ENCODE measurements around the gene LONP2. TPM values are rescaled to one million over a fixed set of nuclear protein-coding genes. Genes with fewer than 3 reads are reported as not detected.
"Not testable (repeated sequence)": the region's sequence is repeated elsewhere in the genome, so short reads cannot be mapped to it uniquely, and the experiment has no call there.

LONP2 gene
- total RNA-seq, 1 experiment from 2014 or later = 55.6 TPM

DNA sequence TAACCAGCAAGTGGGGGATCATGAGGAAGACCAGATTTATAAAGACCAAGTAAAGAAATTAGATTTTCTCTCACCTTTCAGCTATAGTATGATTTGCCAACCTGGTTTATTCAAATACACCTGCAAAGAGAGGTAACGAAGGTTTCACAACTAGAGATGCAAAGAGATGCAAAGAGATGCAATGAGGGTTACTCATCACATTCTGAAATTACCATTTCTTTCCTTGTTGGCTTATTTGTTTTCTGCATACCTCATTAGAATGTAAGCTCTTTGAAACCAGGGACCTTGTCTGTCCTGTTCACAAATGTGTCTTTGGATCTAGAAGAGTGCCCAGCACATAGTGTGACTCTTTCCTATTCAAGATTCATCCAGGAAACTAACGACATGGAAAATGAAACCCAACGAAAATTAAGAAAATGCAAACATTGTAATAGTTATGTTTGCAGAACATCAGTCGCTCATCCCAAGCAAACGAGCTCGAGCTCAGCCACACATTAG is 9.0 kb upstream of the LONP2 start:
- no peaks in the 10 kb centered on the region for H3K4me1 Mint-ChIP-seq (ENCODE audit: insufficient read depth, unreplicated experiment)
- no peaks in the 10 kb centered on the region for H3K27me3 Mint-ChIP-seq (ENCODE audit: insufficient read depth, unreplicated experiment)
- no peaks in the 10 kb centered on the region for H3K36me3 Mint-ChIP-seq (ENCODE audit: insufficient read depth, unreplicated experiment)
- TF ChIP-seq CTCF (IDR thresholded peaks at IDR 0.05; ENCODE audit: unreplicated experiment) = no peak
- intact Hi-C loops (cut with micrococcal nuclease) = no loop called here
- CTCF ChIA-PET = interaction anchor here (0.5 to 1.4 kb wide), 5 partner anchors 28 to 1212 kb away, joined by 3 to 5 read pairs (median 3); no protein-coding TSS in a partner anchor
- H3K9me3 Mint-ChIP-seq (ENCODE audit: unreplicated experiment) = no peaks in the 10 kb centered on the region
- no peak overlapping the region for H3K27ac Mint-ChIP-seq (ENCODE audit: low read depth, unreplicated experiment)
- BruUV-seq (replicated peaks) = no TSS peak
- POLR2A ChIA-PET = interaction anchor here (1.1 kb wide), 1 partner anchor 9 kb away, joined by 3 read pairs; the partner anchor contains the start of gene LONP2
- no peak overlapping the region for H3K4me3 Mint-ChIP-seq (ENCODE audit: unreplicated experiment)
- no peak for DNase-seq (ENCODE audit: unreplicated experiment)

- BruUV-seq (replicated peaks) = no TSS peak
- ChIA-PET CTCF (interaction anchor here (0.5 to 1.4 kb wide), 4 partner anchors 29 to 1212 kb away, joined by 3 to 5 read pairs (median 4); no protein-coding TSS in a partner anchor), POLR2A (interaction anchor here (1.1 kb wide), 1 partner anchor 8 kb away, joined by 3 read pairs; the partner anchor contains the start of gene LONP2)
- Mint-ChIP-seq H3K27ac (ENCODE audit: low read depth, unreplicated experiment) (no peak overlapping the region), H3K4me1 (ENCODE audit: insufficient read depth, unreplicated experiment) (no peaks in the 10 kb centered on the region), H3K27me3 (ENCODE audit: insufficient read depth, unreplicated experiment) (no peaks in the 10 kb centered on the region), H3K36me3 (ENCODE audit: insufficient read depth, unreplicated experiment) (no peaks in the 10 kb centered on the region), H3K9me3 (ENCODE audit: unreplicated experiment) (no peaks in the 10 kb centered on the region), H3K4me3 (ENCODE audit: unreplicated experiment) (no peak overlapping the region)
- no peak for TF ChIP-seq CTCF (IDR thresholded peaks at IDR 0.05; ENCODE audit: unreplicated experiment)
- intact Hi-C loops (cut with micrococcal nuclease) = no loop called here
- DNase-seq (ENCODE audit: unreplicated experiment) = no peak
Observed at GRCh38 chr16:48235556-48236136, 8.5 kb upstream of the LONP2 start.

DNA sequence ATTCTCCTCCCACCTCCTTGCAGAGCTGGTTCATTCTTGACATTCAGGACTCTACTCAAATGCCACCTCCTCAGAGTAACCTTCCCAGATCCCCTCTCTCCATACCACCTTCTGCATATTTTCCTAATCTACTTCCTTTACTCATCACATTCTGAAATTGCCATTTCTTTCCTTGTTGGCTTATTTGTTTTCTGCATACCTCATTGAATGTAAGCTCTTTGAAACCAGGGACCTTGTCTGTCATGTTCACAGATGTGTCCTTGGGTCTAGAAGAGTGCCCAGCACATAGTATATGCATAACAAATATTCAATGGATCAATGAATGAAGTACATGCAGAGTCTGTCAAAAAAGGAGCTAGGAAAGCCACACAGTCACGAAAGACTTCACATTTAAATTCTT is 7.8 kb upstream of the LONP2 start:
- no peaks in the 10 kb centered on the region for H3K36me3 Mint-ChIP-seq (ENCODE audit: insufficient read depth, unreplicated experiment)
- H3K27me3 Mint-ChIP-seq (ENCODE audit: insufficient read depth, unreplicated experiment) = no peaks in the 10 kb centered on the region
- H3K9me3 Mint-ChIP-seq (ENCODE audit: unreplicated experiment) = no peaks in the 10 kb centered on the region
- DNase-seq (ENCODE audit: unreplicated experiment) = no peak
- no peak for TF ChIP-seq CTCF (IDR thresholded peaks at IDR 0.05; ENCODE audit: unreplicated experiment)
- no peak overlapping the region for H3K4me3 Mint-ChIP-seq (ENCODE audit: unreplicated experiment)
- H3K27ac Mint-ChIP-seq (ENCODE audit: low read depth, unreplicated experiment) = no peak overlapping the region
- ChIA-PET POLR2A (interaction anchor here (0.6 kb wide), 1 partner anchor 238 kb away, joined by 3 read pairs; no protein-coding TSS in a partner anchor), CTCF (interaction anchor here (1.1 to 1.4 kb wide), 2 partner anchors 30 to 35 kb away, joined by 4 to 5 read pairs; no protein-coding TSS in a partner anchor)
- H3K4me1 Mint-ChIP-seq (ENCODE audit: insufficient read depth, unreplicated experiment) = no peaks in the 10 kb centered on the region
- no TSS peak for BruUV-seq (replicated peaks)
- intact Hi-C loops (cut with micrococcal nuclease) = no loop called here

DNA sequence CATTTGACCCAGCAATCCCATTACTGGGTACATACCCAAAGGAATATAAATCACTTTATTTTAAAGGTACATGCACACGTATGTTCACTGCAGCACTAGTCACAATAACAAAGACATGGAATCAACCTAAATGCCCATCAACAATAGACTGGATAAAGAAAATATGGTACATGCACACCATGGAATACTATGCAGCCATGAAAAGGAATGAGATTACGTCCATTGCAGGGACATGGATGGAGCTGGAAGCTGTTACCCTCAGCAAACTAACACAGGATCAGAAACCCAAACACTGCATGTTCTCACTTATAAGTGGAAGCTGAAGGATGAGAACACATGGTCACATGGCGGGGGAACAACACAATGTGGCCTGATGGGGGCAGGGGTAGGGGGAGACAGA is 4.0 kb upstream of the LONP2 start:
- CTCF ChIA-PET = interaction anchor here (1.1 kb wide), 1 partner anchor 10 kb away, joined by 3 read pairs; no protein-coding TSS in a partner anchor
- DNase-seq (ENCODE audit: unreplicated experiment); H3K27ac Mint-ChIP-seq (ENCODE audit: low read depth, unreplicated experiment); intact Hi-C loops (cut with micrococcal nuclease); H3K36me3 Mint-ChIP-seq (ENCODE audit: insufficient read depth, unreplicated experiment); BruUV-seq (replicated peaks); POLR2A ChIA-PET; H3K9me3 Mint-ChIP-seq (ENCODE audit: unreplicated experiment); H3K27me3 Mint-ChIP-seq (ENCODE audit: insufficient read depth, unreplicated experiment); H3K4me3 Mint-ChIP-seq (ENCODE audit: unreplicated experiment); H3K4me1 Mint-ChIP-seq (ENCODE audit: insufficient read depth, unreplicated experiment): not testable (repeated sequence)

Data from MCF 10A (cell line).